GM12878 (cell line): ENCODE results near the gene POU6F2. TPM values are rescaled to one million over a fixed set of nuclear protein-coding genes. Genes with fewer than 3 reads are reported as not detected.
A peak's percentile ranks its signal among the peaks of the same experiment; 100 is the strongest.

Source experiments
- ATAC-seq: fragments of 200-7000 bp; cut with Tn5 transposase; 3 replicates; pipeline ENCODE4 v1.9.1; 2020; ENCODE audit warnings: mild to moderate bottlenecking, moderate library complexity
- BruUV-seq: library from RNA; stranded (reverse); fragments of 400-500 nt; replicated peaks from 2 replicates; lab custom pipeline; 2021; lab: Mats Ljungman, UMichigan
- CTCF ChIA-PET: fragments of 300-600 bp; sonication (Branson Sonifier 250); formaldehyde crosslinking; extraction: SDS; loops from one replicate; lab custom pipeline; 2021; ENCODE audit warnings: inconsistent platforms; lab: Yijun Ruan, JAX
- POLR2A ChIA-PET: fragments of 350-600 bp; formaldehyde crosslinking; extraction: SDS; loops from one replicate; lab custom pipeline; 2021; ENCODE audit warnings: inconsistent platforms; lab: Charles Lee
- RAD21 ChIA-PET: fragments of 300-600 bp; sonication (Branson Sonifier 250); formaldehyde crosslinking; loops from one replicate; lab custom pipeline; 2023; ENCODE audit warnings: antibody characterized with exemption; ENCODE audit not compliant: unreplicated experiment; lab: Charles Lee
- SMC1A ChIA-PET: fragments of 300-600 bp; sonication (Branson Sonifier 250); formaldehyde crosslinking; loops from one replicate; lab custom pipeline; 2023; ENCODE audit not compliant: unreplicated experiment, uncharacterized antibody; lab: Charles Lee
- DNase-seq: peaks from one replicate; pipeline ENCODE4 v3.0.0-alpha.2; 2011; ENCODE audit warnings: low read depth, low spot score
- FAIRE-seq: peaks from 3 replicates; lab custom pipeline; 2011; peaks lifted over from hg19 to GRCh38; lab: Jason Lieb, UNC
- H2AFZ ChIP-seq: 2 replicates; pipeline ENCODE4 v1.6.0; 2011; ENCODE audit warnings: low read depth, low read length, control low read depth; ENCODE audit not compliant: control insufficient read depth
- H3K27ac ChIP-seq: 2 replicates; pipeline ENCODE4 v1.5.1; 2011; ENCODE audit warnings: control low read depth; ENCODE audit not compliant: control insufficient read depth, insufficient read depth
- H3K27me3 ChIP-seq, 2 experiments: replicated peaks in 1 of 2; 2 replicates each; pipeline versions ENCODE4 v1.6.0 to v1.6.1; 2011; ENCODE audit warnings: low read length in 1 of 2; ENCODE audit not compliant: control insufficient read depth in 2 of 2, insufficient read depth in 2 of 2
- H3K36me3 ChIP-seq, 2 experiments: 2 replicates each; pipeline ENCODE4 v1.5.1; 2011; ENCODE audit warnings: low read length in 1 of 2; ENCODE audit not compliant: control insufficient read depth in 2 of 2, insufficient read depth in 2 of 2
- H3K4me1 ChIP-seq: 2 replicates; pipeline ENCODE4 v1.6.1; 2011; ENCODE audit warnings: mild to moderate bottlenecking, low read length, moderate library complexity, mixed read lengths; ENCODE audit not compliant: control insufficient read depth, insufficient read depth
- H3K4me2 ChIP-seq: 2 replicates; pipeline ENCODE4 v1.6.0; 2011; ENCODE audit warnings: control low read depth; ENCODE audit not compliant: control insufficient read depth, insufficient read depth
- H3K4me3 ChIP-seq: fragments of 200-600 bp; sonication (generic); 2 replicates; pipeline ENCODE4 v1.5.1; 2016
- H3K79me2 ChIP-seq: 2 replicates; pipeline ENCODE4 v1.6.0; 2011; ENCODE audit warnings: low read length; ENCODE audit not compliant: control insufficient read depth, insufficient read depth
- H3K9ac ChIP-seq: 2 replicates; pipeline ENCODE4 v1.8.0; 2011; ENCODE audit warnings: low read length, control low read depth, mixed read lengths; ENCODE audit not compliant: control insufficient read depth, insufficient read depth
- H3K9me3 ChIP-seq: replicated peaks from 3 replicates; pipeline ENCODE4 v1.5.1; 2011; ENCODE audit warnings: mild to moderate bottlenecking, low read length; ENCODE audit not compliant: control insufficient read depth, insufficient read depth
- H4K20me1 ChIP-seq: 2 replicates; pipeline ENCODE4 v1.6.0; 2011; ENCODE audit not compliant: control insufficient read depth, insufficient read depth
- BHLHE40 ChIP-seq, 2 experiments: fragments of 450-650 bp in 1 of 2; IDR thresholded peaks; 2 replicates each; pipeline ENCODE4 v1.6.1; 2011 to 2017; ENCODE audit warnings: low read depth in 2 of 2, borderline replicate concordance in 1 of 2, improper control_type of control experiment in 1 of 2, low read length in 1 of 2, mild to moderate bottlenecking in 1 of 2
- CHD4 ChIP-seq: fragments of 200-600 bp; sonication (generic); IDR thresholded peaks from 2 replicates; pipeline ENCODE4 v1.6.1; 2016; ENCODE audit warnings: mild to moderate bottlenecking
- ESRRA ChIP-seq: IDR thresholded peaks from 2 replicates; pipeline ENCODE4 v1.6.1; 2012; ENCODE audit warnings: mild to moderate bottlenecking, low read length, improper control_type of control experiment
- IKZF2 ChIP-seq, 2 experiments: fragments of 450-650 bp; IDR thresholded peaks; 2 replicates each; pipeline ENCODE4 v1.6.1; 2017; ENCODE audit warnings: mild to moderate bottlenecking in 2 of 2, moderate library complexity in 2 of 2
- KAT2A ChIP-seq: conservative IDR thresholded peaks from 2 replicates; pipeline ENCODE4 v1.6.1; 2011; ENCODE audit warnings: low read depth, low read length; ENCODE audit not compliant: control insufficient read depth
- MEF2B ChIP-seq: fragments of 450-650 bp; IDR thresholded peaks from 2 replicates; pipeline ENCODE4 v1.6.1; 2018; ENCODE audit warnings: mild to moderate bottlenecking, moderate library complexity; ENCODE audit not compliant: partially characterized antibody, poor library complexity, severe bottlenecking
- NFYA ChIP-seq: IDR thresholded peaks from 2 replicates; pipeline ENCODE4 v1.6.1; 2011; ENCODE audit warnings: low read depth, mild to moderate bottlenecking, low read length, improper control_type of control experiment, borderline replicate concordance
- NRF1 ChIP-seq: conservative IDR thresholded peaks from 2 replicates; pipeline ENCODE4 v1.6.1; 2011; ENCODE audit warnings: mild to moderate bottlenecking, low read depth, low read length, improper control_type of control experiment
- PAX5 ChIP-seq: IDR thresholded peaks from 2 replicates; pipeline ENCODE4 v1.6.1; 2011; ENCODE audit warnings: low read depth, low read length, borderline replicate concordance
- PML ChIP-seq: IDR thresholded peaks from 2 replicates; pipeline ENCODE4 v1.6.1; 2012; ENCODE audit warnings: low read length, inconsistent platforms
- SMC3 ChIP-seq: IDR thresholded peaks from 2 replicates; pipeline ENCODE4 v1.6.1; 2011; ENCODE audit warnings: low read length, improper control_type of control experiment, borderline replicate concordance
- STAT3 ChIP-seq: IDR thresholded peaks from 2 replicates; pipeline ENCODE4 v1.6.1; 2011; ENCODE audit warnings: low read depth, low read length, improper control_type of control experiment
- TCF7 ChIP-seq: IDR thresholded peaks from 2 replicates; pipeline ENCODE4 v1.6.1; 2014; ENCODE audit warnings: antibody characterized with exemption, borderline replicate concordance
- ZNF687 ChIP-seq: fragments of 450-650 bp; IDR thresholded peaks from 2 replicates; pipeline ENCODE4 v1.6.1; 2017; ENCODE audit warnings: mild to moderate bottlenecking, moderate library complexity
- WGBS: methylation state at CpG from one replicate; pipeline ENCODE4 v1.1.6; 2016; ENCODE audit warnings: low lambda C conversion rate; ENCODE audit not compliant: insufficient replicate concordance, insufficient coverage; ENCODE audit errors: missing lambda C conversion rate; 5-methylcytosine and 5-hydroxymethylcytosine counted together
- in situ Hi-C: fragments of 300-500 bp; cut with MboI; formaldehyde crosslinking; loops from 9 replicates; pipeline ENCODE4 v1.14.3; 2018; ENCODE audit warnings: mixed read lengths
- intact Hi-C: fragments of 100-400 bp; cut with micrococcal nuclease; formaldehyde crosslinking; loops from one replicate; pipeline ENCODE4 v1.14.2; 2022; ENCODE audit not compliant: unreplicated experiment
- polyA plus RNA-seq, 11 experiments: library from polyadenylated mRNA; depleted of rRNA in 4 of 11; unstranded in 6 of 11; stranded (reverse) in 5 of 11; fragments of >200 nt; fragmentation: Nextera tagmentation in 4 of 11; fragmentation: Illumina TruSeq in 1 of 11; extraction: Ambion mirVana in 4 of 11; extraction: Trizol in 1 of 11; gene quantifications; 1 replicate in 1 of 11; 2 replicates in 10 of 11; pipeline versions ENCODE4 v1.2.1 to v1.2.3, GENCODE V29; 2011 to 2016; ENCODE audit warnings: inconsistent platforms in 2 of 11, missing spikeins in 2 of 11, low read depth in 1 of 11
- total RNA-seq, 4 experiments: library from RNA; depleted of rRNA in 3 of 4; stranded (reverse); fragments of >200 nt in 3 of 4; fragmentation: Illumina TruSeq in 1 of 4; extraction: Trizol in 1 of 4; gene quantifications; 2 replicates each; pipeline versions ENCODE4 v1.2.1 to v1.2.3, GENCODE V29; 2013 to 2021
- TF ChIP-seq, protein P1 (sequence below): IDR thresholded peaks from 2 replicates; pipeline ENCODE4 v1.6.1; 2012; ENCODE audit warnings: low read length, inconsistent platforms

The POU6F2 gene
- total and polyA plus RNA-seq, 10 of the 15 experiments (the other 5 are each of a cell fraction or from before 2014, with no cell fraction given), result 0.10 TPM; not detected in 9

- no peak for TF ChIP-seq TCF7
- TF ChIP-seq IKZF2 (IDR thresholded peaks at IDR 0.05), result peak; percentile 54 to 67; a peak in 2 of 4 replicates
- peak in 1 of 2 experiments; percentile 16; a peak in 1 of 4 replicates for TF ChIP-seq BHLHE40 (IDR thresholded peaks at IDR 0.05; ENCODE audit: borderline replicate concordance in 1 of 2, low read depth in 2 of 2, low read length in 1 of 2)
- no peak for TF ChIP-seq PML
Measured at GRCh38 chr7:39321245-39321644, 343.5 kb downstream of the POU6F2 start (continued).

- H3K4me1 ChIP-seq, result no peaks in the 10 kb centered on the region
- WGBS, result 43% methylated on average over 8 of the region's 8 CpGs
- ChIA-PET POLR2A (interaction anchor here (1.0 to 2.1 kb wide), 3 partner anchors 11 to 192 kb away, joined by 3 to 6 read pairs (median 3); no protein-coding TSS in a partner anchor), RAD21 (interaction anchor here (0.7 kb wide), 1 partner anchor 10 kb away, joined by 5 read pairs; no protein-coding TSS in a partner anchor), SMC1A (interaction anchor here (1.0 to 3.0 kb wide), 5 partner anchors 12 to 30 kb away, joined by 3 to 27 read pairs (median 4); no protein-coding TSS in a partner anchor), CTCF (interaction anchor here (0.6 to 2.7 kb wide), 4 partner anchors 10 to 28 kb away, joined by 3 to 14 read pairs (median 4); no protein-coding TSS in a partner anchor)
- no peaks in the 10 kb centered on the region for H3K27me3 ChIP-seq
- no peak overlapping the region for H3K27ac ChIP-seq
- H3K4me2 ChIP-seq, result no peak overlapping the region
- in situ Hi-C loops (no loop called here), intact Hi-C loops (no loop called here)
- peak; percentile 87 for ATAC-seq
- peaks cover 4% of the 10 kb centered on the region; the same call in 2 of the 3 replicates for H3K9me3 ChIP-seq
- H3K9ac ChIP-seq, result no peak overlapping the region
- no peaks in the 10 kb centered on the region for H4K20me1 ChIP-seq
- no peak for DNase-seq
- H3K4me3 ChIP-seq, result no peak overlapping the region
- no TSS peak for BruUV-seq
- no peaks in the 10 kb centered on the region for H3K36me3 ChIP-seq
- no peaks in the 10 kb centered on the region for H3K79me2 ChIP-seq
- no peak for FAIRE-seq
- H2AFZ ChIP-seq, result no peak overlapping the region
- TF ChIP-seq ZNF687 (peak; percentile 57), BHLHE40 (IDR thresholded peaks at IDR 0.05; ENCODE audit: borderline replicate concordance in 1 of 2, low read depth in 2 of 2, low read length in 1 of 2) (peak in 1 of 2 experiments; percentile 13; a peak in 1 of 4 replicates), CHD4 (no peak), ESRRA (no peak), NRF1 (no peak), NFYA (no peak), SMC3 (no peak), MEF2B (no peak), PAX5 (0 out of 2 replicates have a peak, but pooled peaks have one; percentile 15), KAT2A (no peak), STAT3 (no peak)
- TF ChIP-seq, protein P1, sequence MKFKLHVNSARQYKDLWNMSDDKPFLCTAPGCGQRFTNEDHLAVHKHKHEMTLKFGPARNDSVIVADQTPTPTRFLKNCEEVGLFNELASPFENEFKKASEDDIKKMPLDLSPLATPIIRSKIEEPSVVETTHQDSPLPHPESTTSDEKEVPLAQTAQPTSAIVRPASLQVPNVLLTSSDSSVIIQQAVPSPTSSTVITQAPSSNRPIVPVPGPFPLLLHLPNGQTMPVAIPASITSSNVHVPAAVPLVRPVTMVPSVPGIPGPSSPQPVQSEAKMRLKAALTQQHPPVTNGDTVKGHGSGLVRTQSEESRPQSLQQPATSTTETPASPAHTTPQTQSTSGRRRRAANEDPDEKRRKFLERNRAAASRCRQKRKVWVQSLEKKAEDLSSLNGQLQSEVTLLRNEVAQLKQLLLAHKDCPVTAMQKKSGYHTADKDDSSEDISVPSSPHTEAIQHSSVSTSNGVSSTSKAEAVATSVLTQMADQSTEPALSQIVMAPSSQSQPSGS, result no peak
Measured at GRCh38 chr7:39321909-39322498, 344.3 kb downstream of the POU6F2 start.
